Measurements from ENCODE around the gene STK40. TPM values are rescaled to one million over a fixed set of nuclear protein-coding genes. Genes with fewer than 3 reads are reported as not detected.
A peak's percentile ranks its signal among the peaks of the same experiment; 100 is the strongest.

The STK40 gene
- total RNA-seq, 2 donors from 2014 or later, result 30.8 to 111 TPM

DNA sequence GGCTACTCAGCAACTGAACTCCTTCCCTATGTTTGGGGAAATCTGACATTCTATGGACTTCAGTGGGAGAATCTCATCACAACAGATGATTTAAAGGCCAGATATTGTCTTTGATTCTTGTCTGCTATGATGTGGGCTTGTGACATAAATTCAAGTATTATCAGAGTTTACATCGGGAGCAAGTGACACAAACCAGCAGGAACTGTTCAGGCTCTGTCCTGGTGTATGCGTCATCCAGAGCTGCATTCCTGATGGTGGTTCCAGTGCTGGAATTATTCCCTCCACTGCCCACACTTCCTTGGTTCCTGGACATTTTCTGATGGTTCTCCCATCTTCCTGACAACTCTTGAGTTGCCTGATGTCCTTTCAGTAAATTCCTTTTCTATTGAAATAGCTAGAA lies 22.8 kb upstream of the STK40 start:
- no peak overlapping the region for H3K27ac ChIP-seq
- no peak overlapping the region for H3K4me3 ChIP-seq
- no peaks in the 10 kb centered on the region for H3K27me3 ChIP-seq (replicated peaks; ENCODE audit: insufficient read depth)
- 36% methylated on average over 2 of the region's 2 CpGs for WGBS
- no peak for DNase-seq (ENCODE audit: low spot score)
- TF ChIP-seq, protein P1, sequence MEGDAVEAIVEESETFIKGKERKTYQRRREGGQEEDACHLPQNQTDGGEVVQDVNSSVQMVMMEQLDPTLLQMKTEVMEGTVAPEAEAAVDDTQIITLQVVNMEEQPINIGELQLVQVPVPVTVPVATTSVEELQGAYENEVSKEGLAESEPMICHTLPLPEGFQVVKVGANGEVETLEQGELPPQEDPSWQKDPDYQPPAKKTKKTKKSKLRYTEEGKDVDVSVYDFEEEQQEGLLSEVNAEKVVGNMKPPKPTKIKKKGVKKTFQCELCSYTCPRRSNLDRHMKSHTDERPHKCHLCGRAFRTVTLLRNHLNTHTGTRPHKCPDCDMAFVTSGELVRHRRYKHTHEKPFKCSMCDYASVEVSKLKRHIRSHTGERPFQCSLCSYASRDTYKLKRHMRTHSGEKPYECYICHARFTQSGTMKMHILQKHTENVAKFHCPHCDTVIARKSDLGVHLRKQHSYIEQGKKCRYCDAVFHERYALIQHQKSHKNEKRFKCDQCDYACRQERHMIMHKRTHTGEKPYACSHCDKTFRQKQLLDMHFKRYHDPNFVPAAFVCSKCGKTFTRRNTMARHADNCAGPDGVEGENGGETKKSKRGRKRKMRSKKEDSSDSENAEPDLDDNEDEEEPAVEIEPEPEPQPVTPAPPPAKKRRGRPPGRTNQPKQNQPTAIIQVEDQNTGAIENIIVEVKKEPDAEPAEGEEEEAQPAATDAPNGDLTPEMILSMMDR (IDR thresholded peaks at IDR 0.05), result no peak
- TF ChIP-seq POLR2AphosphoS5 (IDR thresholded peaks at IDR 0.05), result peak; percentile 18
- no peaks in the 10 kb centered on the region for H3K4me1 ChIP-seq (replicated peaks)
- intact Hi-C loops (cut with DNase I), result no loop called here
- no peaks in the 10 kb centered on the region for H3K36me3 ChIP-seq
- H3K9me3 ChIP-seq, result no peaks in the 10 kb centered on the region

DNA sequence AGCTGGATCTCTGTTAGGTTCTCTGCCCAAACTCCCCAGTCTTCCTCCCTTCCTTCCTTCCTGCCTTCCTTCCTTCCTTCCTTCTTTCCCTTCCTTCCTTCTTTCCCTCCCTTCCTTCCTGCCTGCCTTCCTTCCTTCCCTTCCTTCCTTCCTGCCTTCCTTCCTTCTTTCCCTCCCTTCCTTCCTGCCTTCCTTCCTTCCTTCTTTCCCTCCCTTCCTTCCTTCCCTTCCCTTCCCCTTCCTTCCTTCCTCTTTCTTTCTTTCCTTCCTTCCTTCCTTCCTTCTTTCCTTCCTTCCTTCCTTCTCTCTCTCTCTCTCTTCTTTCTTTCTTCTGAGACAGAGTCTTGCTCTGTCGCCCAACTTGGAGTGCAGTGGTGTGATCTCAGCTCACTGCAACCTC lies 20.7 kb upstream of the STK40 start:
- H3K27ac ChIP-seq, result no peak overlapping the region
- no peak overlapping the region for H3K4me3 ChIP-seq
- H3K4me1 ChIP-seq (replicated peaks), result no peaks in the 10 kb centered on the region
- H3K27me3 ChIP-seq (replicated peaks; ENCODE audit: insufficient read depth), result no peaks in the 10 kb centered on the region
- H3K36me3 ChIP-seq, result no peaks in the 10 kb centered on the region
- DNase-seq (ENCODE audit: low spot score), result no peak
- TF ChIP-seq, protein P1 (IDR thresholded peaks at IDR 0.05), result no peak
- TF ChIP-seq POLR2AphosphoS5 (IDR thresholded peaks at IDR 0.05) (no peak), POLR2A (IDR thresholded peaks at IDR 0.05) (no peak)
- WGBS, result 100% methylated on average over 1 of the region's 1 CpG
- intact Hi-C loops (cut with DNase I), result no loop called here
- no peaks in the 10 kb centered on the region for H3K9me3 ChIP-seq

GRCh38 chr1:36402504-36402890 lies 16.8 kb upstream of the STK40 start:
- Histone ChIP-seq H3K27me3 (replicated peaks; ENCODE audit: insufficient read depth) (no peaks in the 10 kb centered on the region), H3K9me3 (no peaks in the 10 kb centered on the region), H3K4me3 (no peak overlapping the region), H3K27ac (no peak overlapping the region), H3K4me1 (replicated peaks) (no peaks in the 10 kb centered on the region), H3K36me3 (no peaks in the 10 kb centered on the region)
- intact Hi-C loops (cut with DNase I), result no loop called here
- WGBS, result 91% methylated on average over 4 of the region's 4 CpGs
- TF ChIP-seq, protein P1 (IDR thresholded peaks at IDR 0.05), result no peak
- TF ChIP-seq POLR2A (IDR thresholded peaks at IDR 0.05) (no peak), POLR2AphosphoS5 (IDR thresholded peaks at IDR 0.05) (no peak)
- no peak for DNase-seq (ENCODE audit: low spot score)

- intact Hi-C loops (cut with DNase I), result no loop called here
- H3K27me3 ChIP-seq (replicated peaks; ENCODE audit: insufficient read depth), result no peaks in the 10 kb centered on the region
- H3K27ac ChIP-seq, result no peak overlapping the region
- TF ChIP-seq POLR2AphosphoS5 (IDR thresholded peaks at IDR 0.05) (no peak), POLR2A (IDR thresholded peaks at IDR 0.05) (no peak)
- TF ChIP-seq, protein P1 (IDR thresholded peaks at IDR 0.05), result no peak
- H3K4me1 ChIP-seq (replicated peaks), result no peaks in the 10 kb centered on the region
- no peaks in the 10 kb centered on the region for H3K9me3 ChIP-seq
- H3K36me3 ChIP-seq, result no peaks in the 10 kb centered on the region
- WGBS, result 97% methylated on average over 11 of the region's 12 CpGs
- H3K4me3 ChIP-seq, result no peak overlapping the region
- no peak for DNase-seq (ENCODE audit: low spot score)
These were observed 16.1 kb upstream of the STK40 start for GRCh38 chr1:36401602-36402503.
